ENCODE measurements around the gene CAMK1D. TPM values are rescaled to one million over a fixed set of nuclear protein-coding genes. Genes with fewer than 3 reads are reported as not detected.
"Not testable (repeated sequence)": the region's sequence is repeated elsewhere in the genome, so short reads cannot be mapped to it uniquely, and the experiment has no call there.

Gene CAMK1D
- total RNA-seq, 1 donor from 2014 or later, result 3.1 TPM

- peak; percentile 82 for DNase-seq (ENCODE audit: low spot score)
These were observed 371.1 kb downstream of the CAMK1D start for GRCh38 chr10:12720217-12720981.

- no peak for DNase-seq (ENCODE audit: low spot score)
These were observed 372.0 kb downstream of the CAMK1D start for GRCh38 chr10:12721334-12721733.

GRCh38 chr10:12723220-12723619 is 373.9 kb downstream of the CAMK1D start:
- DNase-seq (ENCODE audit: low spot score), result no peak

- DNase-seq (ENCODE audit: low spot score), result no peak
These were observed 375.6 kb downstream of the CAMK1D start for GRCh38 chr10:12724807-12725579.

GRCh38 chr10:12725580-12725888 is 376.2 kb downstream of the CAMK1D start:
- peak; percentile 38 for DNase-seq (ENCODE audit: low spot score)

GRCh38 chr10:12726971-12727831 is 377.9 kb downstream of the CAMK1D start:
- DNase-seq (ENCODE audit: low spot score), result peak; percentile 93

GRCh38 chr10:12727832-12728215 is 378.5 kb downstream of the CAMK1D start:
- peak; percentile 81 for DNase-seq (ENCODE audit: low spot score)

- peak; percentile 72 for DNase-seq (ENCODE audit: low spot score)
These were observed 379.1 kb downstream of the CAMK1D start for GRCh38 chr10:12728494-12728893.

GRCh38 chr10:12729885-12730284 is 380.5 kb downstream of the CAMK1D start:
- DNase-seq (ENCODE audit: low spot score), result no peak

GRCh38 chr10:12730809-12731519 is 381.6 kb downstream of the CAMK1D start:
- DNase-seq (ENCODE audit: low spot score), result no peak

- DNase-seq (ENCODE audit: low spot score), result no peak
These were observed 383.9 kb downstream of the CAMK1D start for GRCh38 chr10:12733271-12733670.

- no peak for DNase-seq (ENCODE audit: low spot score)
These were observed 386.6 kb downstream of the CAMK1D start for GRCh38 chr10:12735843-12736462.

- DNase-seq (ENCODE audit: low spot score), result no peak
These were observed 391.5 kb downstream of the CAMK1D start for GRCh38 chr10:12740813-12741212.

GRCh38 chr10:12741360-12741804 is 392.0 kb downstream of the CAMK1D start:
- DNase-seq (ENCODE audit: low spot score), result no peak

- DNase-seq (ENCODE audit: low spot score), result no peak
These were observed 393.4 kb downstream of the CAMK1D start for GRCh38 chr10:12742771-12743170.

- not testable (repeated sequence) for DNase-seq (ENCODE audit: low spot score)
These were observed 394.1 kb downstream of the CAMK1D start for GRCh38 chr10:12743466-12743865.

GRCh38 chr10:12743941-12744340 is 394.6 kb downstream of the CAMK1D start:
- no peak for DNase-seq (ENCODE audit: low spot score)

- peak; percentile 42 for DNase-seq (ENCODE audit: low spot score)
These were observed 398.8 kb downstream of the CAMK1D start for GRCh38 chr10:12748186-12748585.

- no peak for DNase-seq (ENCODE audit: low spot score)
These were observed 400.6 kb downstream of the CAMK1D start for GRCh38 chr10:12749760-12750478.

GRCh38 chr10:12750526-12751201 is 401.3 kb downstream of the CAMK1D start:
- peak; percentile 15 for DNase-seq (ENCODE audit: low spot score)
